HG03558 (cell line): ENCODE measurements around the gene KNL1.
"Not testable (repeated sequence)": the region's sequence is repeated elsewhere in the genome, so short reads cannot be mapped to it uniquely, and the experiment has no call there.

Experiments used
- ATAC-seq: cut with Tn5 transposase; IDR thresholded peaks from one replicate; pipeline ENCODE4 v1.9.1; 2021; ENCODE audit warnings: moderate number of reproducible peaks; ENCODE audit not compliant: unreplicated experiment; ENCODE audit errors: extremely low read depth

The KNL1 gene

GRCh38 chr15:40660686-40661085 is 66.6 kb downstream of the KNL1 start:
- no peak for ATAC-seq

GRCh38 chr15:40664909-40665308 is 70.9 kb downstream of the KNL1 start:
- no peak for ATAC-seq

- not testable (repeated sequence) for ATAC-seq
Measured at GRCh38 chr15:40676290-40676689, 82.2 kb downstream of the KNL1 start.

GRCh38 chr15:40676906-40677305 is 82.9 kb downstream of the KNL1 start:
- not testable (repeated sequence) for ATAC-seq

GRCh38 chr15:40680151-40680550 is 86.1 kb downstream of the KNL1 start:
- no peak for ATAC-seq

GRCh38 chr15:40680959-40681358 is 86.9 kb downstream of the KNL1 start:
- not testable (repeated sequence) for ATAC-seq

- no peak for ATAC-seq
Measured at GRCh38 chr15:40684381-40684780, 90.3 kb downstream of the KNL1 start.

GRCh38 chr15:40685376-40685775 is 91.3 kb downstream of the KNL1 start:
- no peak for ATAC-seq

- no peak for ATAC-seq
Measured at GRCh38 chr15:40688932-40689799, 95.1 kb downstream of the KNL1 start.

GRCh38 chr15:40691737-40692136 is 97.7 kb downstream of the KNL1 start:
- no peak for ATAC-seq

GRCh38 chr15:40693904-40694687 is 100.0 kb downstream of the KNL1 start:
- no peak for ATAC-seq

GRCh38 chr15:40694688-40695468 is 100.8 kb downstream of the KNL1 start, which contains the start of gene RAD51:
Gene RAD51 (plus strand): TSS chr15:40695174. CDS start chr15:40698759, 3,585 bp downstream.
- ATAC-seq = no peak

GRCh38 chr15:40695469-40695890 is 101.4 kb downstream of the KNL1 start:
- no peak for ATAC-seq

GRCh38 chr15:40696228-40696627 is 102.2 kb downstream of the KNL1 start:
- ATAC-seq = no peak

- no peak for ATAC-seq
Measured at GRCh38 chr15:40697916-40698315, 103.9 kb downstream of the KNL1 start.

GRCh38 chr15:40702077-40702476 is 108.0 kb downstream of the KNL1 start:
- no peak for ATAC-seq

- ATAC-seq = no peak
Measured at GRCh38 chr15:40706121-40706520, 112.1 kb downstream of the KNL1 start.
